KMS-11 (cell line): ENCODE measurements around the gene HPGD.

Source experiments
- H2AFZ ChIP-seq: fragments of 200-600 bp; sonication (generic); 2 replicates; pipeline ENCODE4 v1.6.1; 2016; ENCODE audit warnings: antibody characterized with exemption, mixed run types, low read depth
- H3K27ac ChIP-seq: fragments of 200-600 bp; sonication (generic); 2 replicates; pipeline ENCODE4 v1.6.1; 2016; ENCODE audit warnings: mild to moderate bottlenecking, mixed run types
- H3K27me3 ChIP-seq: fragments of 200-600 bp; sonication (generic); 2 replicates; pipeline ENCODE4 v1.6.1; 2017; ENCODE audit warnings: mild to moderate bottlenecking, low read depth, mixed run types, moderate library complexity; ENCODE audit not compliant: insufficient read depth
- H3K36me3 ChIP-seq: fragments of 200-600 bp; sonication (generic); 2 replicates; pipeline ENCODE4 v1.6.1; 2017; ENCODE audit warnings: mild to moderate bottlenecking, mixed run types; ENCODE audit not compliant: insufficient read depth
- H3K4me1 ChIP-seq: fragments of 200-600 bp; sonication (generic); 2 replicates; pipeline ENCODE4 v1.6.1; 2016; ENCODE audit warnings: mild to moderate bottlenecking, low read depth, mixed run types; ENCODE audit not compliant: poor library complexity, severe bottlenecking
- H3K4me2 ChIP-seq: fragments of 200-600 bp; sonication (generic); 2 replicates; pipeline ENCODE4 v1.7.0; 2016; ENCODE audit warnings: mild to moderate bottlenecking, mixed run types
- H3K4me3 ChIP-seq: fragments of 200-600 bp; sonication (generic); IDR thresholded peaks from 2 replicates; pipeline ENCODE4 v1.6.1; 2017; ENCODE audit warnings: low read depth, low read length, mixed read lengths; ENCODE audit not compliant: insufficient read depth
- H3K79me2 ChIP-seq: fragments of 200-600 bp; sonication (generic); 2 replicates; pipeline ENCODE4 v1.6.1; 2016; ENCODE audit warnings: low read depth, mixed run types; ENCODE audit not compliant: insufficient read depth
- H3K9ac ChIP-seq: fragments of 200-600 bp; sonication (generic); 2 replicates; pipeline ENCODE4 v1.6.1; 2016; ENCODE audit warnings: mild to moderate bottlenecking, mixed run types
- H4K20me1 ChIP-seq: fragments of 200-600 bp; sonication (generic); 2 replicates; pipeline ENCODE4 v1.6.1; 2016; ENCODE audit warnings: mild to moderate bottlenecking, mixed run types; ENCODE audit not compliant: insufficient read depth
- CTCF ChIP-seq: fragments of 200-600 bp; sonication (generic); conservative IDR thresholded peaks from 2 replicates; pipeline ENCODE4 v1.6.1; 2017; ENCODE audit warnings: low read depth, mild to moderate bottlenecking, antibody characterized with exemption, low read length, moderate library complexity, mixed read lengths

HPGD gene

GRCh38 chr4:174467107-174467506 is 55.2 kb downstream of the HPGD start:
- Histone ChIP-seq H3K36me3 (no peaks in the 10 kb centered on the region), H3K9ac (no peak overlapping the region), H3K27me3 (no peaks in the 10 kb centered on the region), H3K4me3 (no peak overlapping the region), H3K4me2 (no peak overlapping the region), H3K27ac (no peak overlapping the region), H4K20me1 (no peaks in the 10 kb centered on the region), H3K4me1 (no peaks in the 10 kb centered on the region), H3K79me2 (no peaks in the 10 kb centered on the region), H2AFZ (no peak overlapping the region)
- no peak for TF ChIP-seq CTCF

- no peaks in the 10 kb centered on the region for H3K36me3 ChIP-seq
- H2AFZ ChIP-seq, result no peak overlapping the region
- H3K4me1 ChIP-seq, result no peaks in the 10 kb centered on the region
- H3K9ac ChIP-seq, result no peak overlapping the region
- no peak overlapping the region for H3K4me2 ChIP-seq
- H4K20me1 ChIP-seq, result no peaks in the 10 kb centered on the region
- TF ChIP-seq CTCF, result no peak
- no peak overlapping the region for H3K27ac ChIP-seq
- H3K27me3 ChIP-seq, result no peaks in the 10 kb centered on the region
- H3K79me2 ChIP-seq, result no peaks in the 10 kb centered on the region
- H3K4me3 ChIP-seq, result no peak overlapping the region
Observed at GRCh38 chr4:174464949-174465348, 57.3 kb downstream of the HPGD start.

- TF ChIP-seq CTCF, result no peak
- H3K27me3 ChIP-seq, result no peaks in the 10 kb centered on the region
- H2AFZ ChIP-seq, result no peak overlapping the region
- no peaks in the 10 kb centered on the region for H3K79me2 ChIP-seq
- H3K4me3 ChIP-seq, result no peak overlapping the region
- no peak overlapping the region for H3K27ac ChIP-seq
- no peak overlapping the region for H3K9ac ChIP-seq
- no peaks in the 10 kb centered on the region for H3K4me1 ChIP-seq
- H3K4me2 ChIP-seq, result no peak overlapping the region
- no peaks in the 10 kb centered on the region for H3K36me3 ChIP-seq
- no peaks in the 10 kb centered on the region for H4K20me1 ChIP-seq
Observed at GRCh38 chr4:174461466-174462106, 60.7 kb downstream of the HPGD start.

GRCh38 chr4:174460684-174461083 is 61.6 kb downstream of the HPGD start:
- Histone ChIP-seq H3K79me2 (no peaks in the 10 kb centered on the region), H3K27me3 (no peaks in the 10 kb centered on the region), H3K4me3 (no peak overlapping the region), H4K20me1 (no peaks in the 10 kb centered on the region), H3K36me3 (no peaks in the 10 kb centered on the region), H3K27ac (no peak overlapping the region), H3K4me2 (no peak overlapping the region), H2AFZ (no peak overlapping the region), H3K9ac (no peak overlapping the region), H3K4me1 (no peaks in the 10 kb centered on the region)
- no peak for TF ChIP-seq CTCF
